Calu3 (cell line): ENCODE measurements around the gene HK2. TPM values are rescaled to one million over a fixed set of nuclear protein-coding genes. Genes with fewer than 3 reads are reported as not detected.
A peak's percentile ranks its signal among the peaks of the same experiment; 100 is the strongest.

Experiments used
- BruUV-seq: library from RNA; stranded (reverse); fragments of 400-500 nt; replicated peaks from 2 replicates; lab custom pipeline; 2021; lab: Mats Ljungman, UMichigan
- CTCF ChIA-PET: fragments of 300-600 bp; sonication (Branson Sonifier 250); formaldehyde crosslinking; loops from one replicate; lab custom pipeline; 2022; ENCODE audit warnings: antibody characterized with exemption; lab: Charles Lee
- DNase-seq: peaks from one replicate; pipeline ENCODE4 v3.0.0; 2022
- H3K27ac Mint-ChIP-seq: one replicate; pipeline ENCODE4 v1.8.0; 2022; ENCODE audit warnings: mixed read lengths; ENCODE audit not compliant: unreplicated experiment
- H3K27me3 Mint-ChIP-seq: one replicate; pipeline ENCODE4 v1.8.0; 2022; ENCODE audit warnings: mixed read lengths; ENCODE audit not compliant: unreplicated experiment
- H3K36me3 Mint-ChIP-seq: one replicate; pipeline ENCODE4 v1.8.0; 2022; ENCODE audit warnings: mild to moderate bottlenecking, moderate library complexity, mixed read lengths; ENCODE audit not compliant: insufficient read depth, unreplicated experiment
- H3K4me1 Mint-ChIP-seq: one replicate; pipeline ENCODE4 v1.8.0; 2022; ENCODE audit warnings: mild to moderate bottlenecking, low read depth, mixed read lengths; ENCODE audit not compliant: unreplicated experiment
- H3K4me3 Mint-ChIP-seq: one replicate; pipeline ENCODE4 v1.8.0; 2022; ENCODE audit warnings: mild to moderate bottlenecking, low read depth, moderate library complexity, mixed read lengths; ENCODE audit not compliant: unreplicated experiment
- H3K9me3 Mint-ChIP-seq: one replicate; pipeline ENCODE4 v1.8.0; 2022; ENCODE audit warnings: low read depth, mixed read lengths; ENCODE audit not compliant: unreplicated experiment
- intact Hi-C: fragments of 100-400 bp; cut with micrococcal nuclease; formaldehyde crosslinking; loops from one replicate; pipeline ENCODE4 v1.10.0; 2022; ENCODE audit not compliant: unreplicated experiment
- total RNA-seq: library from RNA; stranded (reverse); gene quantifications from 2 replicates; pipeline ENCODE4 v1.2.3, GENCODE V29; 2022
- TF ChIP-seq, protein P1 (sequence below): fragments of 200-600 bp; IDR thresholded peaks from one replicate; pipeline ENCODE4 v1.8.0; 2022; ENCODE audit warnings: antibody characterized with exemption; ENCODE audit not compliant: unreplicated experiment

Gene HK2
- total RNA-seq, 1 experiment from 2014 or later: 56.5 TPM

DNA sequence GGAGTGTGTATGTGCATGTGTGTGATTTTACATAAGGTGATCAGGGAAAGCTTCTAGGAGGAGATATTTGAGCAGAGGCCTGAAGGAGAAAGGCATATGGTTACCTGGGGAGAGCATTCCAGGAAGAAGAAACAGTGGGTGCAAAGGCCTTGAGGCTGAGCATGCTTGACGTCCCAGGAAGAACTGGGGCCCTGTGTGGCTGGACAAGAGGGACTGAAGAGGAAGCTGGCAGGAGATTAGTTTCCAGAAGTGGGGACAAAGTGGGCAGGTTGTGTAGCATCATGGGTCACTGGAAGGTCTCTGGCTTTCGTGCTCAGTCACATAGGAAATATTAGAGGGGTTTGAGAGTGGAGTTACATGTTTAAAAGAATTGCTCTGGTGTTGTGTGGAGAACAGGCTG, 82.5 kb downstream of the HK2 start:
- TF ChIP-seq, protein P1, sequence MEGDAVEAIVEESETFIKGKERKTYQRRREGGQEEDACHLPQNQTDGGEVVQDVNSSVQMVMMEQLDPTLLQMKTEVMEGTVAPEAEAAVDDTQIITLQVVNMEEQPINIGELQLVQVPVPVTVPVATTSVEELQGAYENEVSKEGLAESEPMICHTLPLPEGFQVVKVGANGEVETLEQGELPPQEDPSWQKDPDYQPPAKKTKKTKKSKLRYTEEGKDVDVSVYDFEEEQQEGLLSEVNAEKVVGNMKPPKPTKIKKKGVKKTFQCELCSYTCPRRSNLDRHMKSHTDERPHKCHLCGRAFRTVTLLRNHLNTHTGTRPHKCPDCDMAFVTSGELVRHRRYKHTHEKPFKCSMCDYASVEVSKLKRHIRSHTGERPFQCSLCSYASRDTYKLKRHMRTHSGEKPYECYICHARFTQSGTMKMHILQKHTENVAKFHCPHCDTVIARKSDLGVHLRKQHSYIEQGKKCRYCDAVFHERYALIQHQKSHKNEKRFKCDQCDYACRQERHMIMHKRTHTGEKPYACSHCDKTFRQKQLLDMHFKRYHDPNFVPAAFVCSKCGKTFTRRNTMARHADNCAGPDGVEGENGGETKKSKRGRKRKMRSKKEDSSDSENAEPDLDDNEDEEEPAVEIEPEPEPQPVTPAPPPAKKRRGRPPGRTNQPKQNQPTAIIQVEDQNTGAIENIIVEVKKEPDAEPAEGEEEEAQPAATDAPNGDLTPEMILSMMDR: no peak
- H3K4me3 Mint-ChIP-seq: no peak overlapping the region
- peaks cover 11% of the 10 kb centered on the region for H3K4me1 Mint-ChIP-seq
- H3K9me3 Mint-ChIP-seq: peaks cover 3% of the 10 kb centered on the region
- H3K36me3 Mint-ChIP-seq: peaks cover 5% of the 10 kb centered on the region
- no peak for DNase-seq
- no TSS peak for BruUV-seq
- peaks cover 6% of the 10 kb centered on the region for H3K27me3 Mint-ChIP-seq
- intact Hi-C loops: loop anchor here (5.0 to 10.0 kb wide), 3 partner anchors 118 to 691 kb away; no protein-coding TSS in a partner anchor
- H3K27ac Mint-ChIP-seq: no peak overlapping the region
- CTCF ChIA-PET: no interaction called here

GRCh38 chr2:74917702-74918619, 84.0 kb downstream of the HK2 start:
- Mint-ChIP-seq H3K27ac (no peak overlapping the region), H3K9me3 (no peaks in the 10 kb centered on the region), H3K4me3 (no peak overlapping the region), H3K27me3 (peaks cover 11% of the 10 kb centered on the region), H3K4me1 (peaks cover 11% of the 10 kb centered on the region), H3K36me3 (peaks cover 5% of the 10 kb centered on the region)
- no TSS peak for BruUV-seq
- peak; percentile 22 for DNase-seq
- CTCF ChIA-PET: no interaction called here
- TF ChIP-seq, protein P1: no peak
- intact Hi-C loops: loop anchor here (5.0 to 10.0 kb wide), 3 partner anchors 117 to 689 kb away; no protein-coding TSS in a partner anchor

- H3K27me3 Mint-ChIP-seq: peaks cover 11% of the 10 kb centered on the region
- peaks cover 5% of the 10 kb centered on the region for H3K36me3 Mint-ChIP-seq
- CTCF ChIA-PET: interaction anchor here (0.6 to 1.8 kb wide), 5 partner anchors 69 to 708 kb away, joined by 3 to 4 read pairs (median 3); no protein-coding TSS in a partner anchor
- peak overlapping the region; percentile 12 for H3K4me3 Mint-ChIP-seq
- H3K4me1 Mint-ChIP-seq: peaks cover 11% of the 10 kb centered on the region
- BruUV-seq: no TSS peak
- TF ChIP-seq, protein P1: peak; percentile 95
- intact Hi-C loops: loop anchor here (1.0 to 10.0 kb wide), 4 partner anchors 62 to 687 kb away; no protein-coding TSS in a partner anchor
- peak; percentile 83 for DNase-seq
- no peak overlapping the region for H3K27ac Mint-ChIP-seq
- no peaks in the 10 kb centered on the region for H3K9me3 Mint-ChIP-seq
Observed at GRCh38 chr2:74919827-74920226, 85.9 kb downstream of the HK2 start.

DNA sequence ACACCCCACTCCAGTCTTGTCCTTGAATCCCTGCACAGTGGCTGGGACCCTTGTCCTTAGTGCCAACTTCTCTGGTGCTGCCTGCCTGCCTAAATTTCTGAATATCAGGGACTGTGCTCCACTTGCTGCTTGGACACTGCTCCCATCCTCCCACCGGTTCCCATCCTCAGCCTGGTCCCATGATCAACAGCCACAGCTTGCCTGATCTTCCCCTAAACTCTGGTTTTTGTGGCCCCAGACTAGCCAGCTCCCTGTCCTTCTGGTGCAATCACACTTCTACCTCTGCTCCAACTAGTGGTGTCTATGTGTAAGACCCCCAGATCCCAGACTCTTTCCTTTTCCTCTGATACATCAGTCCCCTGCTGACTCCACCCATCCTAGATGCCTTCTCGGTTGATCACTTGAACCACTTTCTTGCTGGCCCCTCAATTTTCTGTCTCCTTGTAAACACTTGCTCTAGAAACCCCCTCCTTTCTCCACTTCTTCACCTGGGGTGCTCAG, 87.4 kb downstream of the HK2 start:
- TF ChIP-seq, protein P1: no peak
- CTCF ChIA-PET: interaction anchor here (1.8 kb wide), 1 partner anchor 233 kb away, joined by 4 read pairs; no protein-coding TSS in a partner anchor
- H3K27me3 Mint-ChIP-seq: peaks cover 11% of the 10 kb centered on the region
- intact Hi-C loops: no loop called here
- H3K9me3 Mint-ChIP-seq: no peaks in the 10 kb centered on the region
- no peak overlapping the region for H3K4me3 Mint-ChIP-seq
- H3K36me3 Mint-ChIP-seq: peaks cover 5% of the 10 kb centered on the region
- DNase-seq: no peak
- H3K4me1 Mint-ChIP-seq: peaks cover 11% of the 10 kb centered on the region
- no peak overlapping the region for H3K27ac Mint-ChIP-seq
- BruUV-seq: no TSS peak
